B cell (primary cell): Measurements from ENCODE around the gene SPECC1. TPM values are rescaled to one million over a fixed set of nuclear protein-coding genes. Genes with fewer than 3 reads are reported as not detected.

ENCODE experiments used
- ATAC-seq: fragments of 200-7000 bp; cut with Tn5 transposase; one replicate; pipeline ENCODE4 v1.10.0; 2021; ENCODE audit warnings: low read depth, mild to moderate bottlenecking, moderate number of reproducible peaks, moderate library complexity
- CTCF ChIA-PET: fragments of 350-600 bp; sonication (Branson Sonifier 250); formaldehyde crosslinking; loops from one replicate; lab custom pipeline; 2021; ENCODE audit warnings: antibody characterized with exemption, inconsistent platforms; lab: Charles Lee
- POLR2A ChIA-PET: fragments of 350-600 bp; sonication (Branson Sonifier 250); formaldehyde crosslinking; loops from one replicate; lab custom pipeline; 2021; ENCODE audit warnings: antibody characterized with exemption; lab: Charles Lee
- DNase-seq: peaks from one replicate; pipeline ENCODE4 v3.0.0; 2013
- H2AFZ ChIP-seq: 2 replicates; pipeline ENCODE4 v1.6.1; 2012; ENCODE audit warnings: mild to moderate bottlenecking, low read depth, low read length; ENCODE audit not compliant: insufficient read depth, poor library complexity, severe bottlenecking
- H3K27ac ChIP-seq, 2 donors: 1 replicate in 1 of 2; 2 replicates in 1 of 2; pipeline ENCODE4 v1.5.1; 2012 to 2013; ENCODE audit warnings: low read length in 2 of 2, mild to moderate bottlenecking in 2 of 2, moderate library complexity in 1 of 2
- H3K27me3 ChIP-seq, 4 experiments: fragments of 200-600 bp in 1 of 4; sonication (generic) in 1 of 4; replicated peaks in 1 of 4; 1 replicate in 2 of 4; 2 replicates in 2 of 4; pipeline versions ENCODE4 v1.6.1 to v1.7.0; 2013 to 2016; ENCODE audit warnings: low read length in 3 of 4, mild to moderate bottlenecking in 2 of 4, mixed read lengths in 1 of 4, moderate library complexity in 1 of 4; ENCODE audit not compliant: insufficient read depth in 4 of 4, control insufficient read depth in 3 of 4; ENCODE audit errors: control extremely low read depth in 1 of 4
- H3K36me3 ChIP-seq, 2 experiments: replicated peaks in 1 of 2; 1 replicate in 1 of 2; 2 replicates in 1 of 2; pipeline versions ENCODE4 v1.6.1 to v1.7.1; 2013; ENCODE audit warnings: low read length in 1 of 2; ENCODE audit not compliant: insufficient read depth in 2 of 2, control insufficient read depth in 1 of 2; ENCODE audit errors: control extremely low read depth in 1 of 2, extremely low read depth in 1 of 2
- H3K4me1 ChIP-seq, 2 donors: fragments of 200-600 bp in 1 of 2; sonication (generic) in 1 of 2; 1 replicate in 1 of 2; 2 replicates in 1 of 2; pipeline versions ENCODE4 v1.5.1 to v1.6.1; 2013 to 2017; ENCODE audit warnings: low read length in 2 of 2; ENCODE audit not compliant: control insufficient read depth in 2 of 2, insufficient read depth in 2 of 2
- H3K4me2 ChIP-seq: replicated peaks from 2 replicates; pipeline ENCODE3; 2012; ENCODE audit warnings: mild to moderate bottlenecking, low read depth, low read length; ENCODE audit not compliant: poor library complexity, severe bottlenecking
- H3K4me3 ChIP-seq, 5 experiments: fragments of 200-600 bp in 1 of 5; sonication (generic) in 1 of 5; 1 replicate in 3 of 5; 2 replicates in 2 of 5; pipeline versions ENCODE4 v1.5.1 to v1.7.0; 2011 to 2016; ENCODE audit warnings: low read length in 4 of 5, mild to moderate bottlenecking in 4 of 5, low read depth in 2 of 5, control low read depth in 1 of 5, moderate library complexity in 1 of 5; ENCODE audit not compliant: insufficient read depth in 1 of 5; ENCODE audit errors: control extremely low read depth in 1 of 5, extremely low read depth in 1 of 5
- H3K79me2 ChIP-seq: fragments of 200-600 bp; sonication (generic); one replicate; pipeline ENCODE4 v1.6.0; 2016; ENCODE audit warnings: low read length; ENCODE audit not compliant: control insufficient read depth, insufficient read depth
- H3K9ac ChIP-seq: fragments of 200-600 bp; sonication (generic); 2 replicates; pipeline ENCODE4 v1.6.1; 2017; ENCODE audit warnings: mild to moderate bottlenecking, low read length, moderate library complexity
- H3K9me3 ChIP-seq, 3 donors: one replicate each; pipeline versions ENCODE4 v1.6.1 to v1.7.1; 2013; ENCODE audit warnings: low read length in 2 of 3; ENCODE audit not compliant: control insufficient read depth in 2 of 3, insufficient read depth in 1 of 3; ENCODE audit errors: control extremely low read depth in 1 of 3
- H4K20me1 ChIP-seq: 2 replicates; pipeline ENCODE4 v1.6.0; 2012; ENCODE audit warnings: mild to moderate bottlenecking, low read length; ENCODE audit not compliant: insufficient read depth, control insufficient read depth, poor library complexity, severe bottlenecking
- H3K27ac Mint-ChIP-seq: one replicate; pipeline ENCODE4 v1.8.0; 2021; ENCODE audit warnings: mixed read lengths
- H3K27me3 Mint-ChIP-seq: one replicate; pipeline ENCODE4 v1.8.0; 2021; ENCODE audit warnings: mixed read lengths
- H3K4me1 Mint-ChIP-seq: one replicate; pipeline ENCODE4 v1.8.0; 2021; ENCODE audit warnings: mixed read lengths
- H3K4me3 Mint-ChIP-seq: one replicate; pipeline ENCODE4 v1.8.0; 2021; ENCODE audit warnings: mixed read lengths
- H3K9me3 Mint-ChIP-seq: one replicate; pipeline ENCODE4 v1.8.0; 2022; ENCODE audit warnings: mixed read lengths; ENCODE audit not compliant: insufficient read depth
- EZH2 ChIP-seq: IDR thresholded peaks from 2 replicates; pipeline ENCODE4 v1.6.1; 2012; ENCODE audit warnings: borderline replicate concordance, low read depth, mild to moderate bottlenecking, moderate library complexity, low read length; ENCODE audit not compliant: insufficient read depth, poor library complexity, severe bottlenecking
- WGBS: methylation state at CpG from one replicate; pipeline ENCODE4 v1.1.5; 2013; ENCODE audit warnings: missing lambda C conversion rate; ENCODE audit not compliant: insufficient coverage; 5-methylcytosine and 5-hydroxymethylcytosine counted together
- intact Hi-C: fragments of 100-400 bp; cut with micrococcal nuclease; formaldehyde crosslinking; loops from one replicate; pipeline ENCODE4 v1.10.0; 2022
- polyA plus RNA-seq: library from polyadenylated mRNA; depleted of rRNA; stranded (reverse); fragments of >200 nt; gene quantifications from 2 replicates; pipeline ENCODE4 v1.2.3, GENCODE V29; 2012
- total RNA-seq, 2 donors: library from RNA; stranded (reverse); fragments of 120-200 nt in 1 of 2; gene quantifications; 1 replicate in 1 of 2; 2 replicates in 1 of 2; pipeline versions ENCODE4 v1.2.3 to v1.2.4, GENCODE V29; 2013 to 2022
- TF ChIP-seq, protein P1 (sequence below): fragments of 200-600 bp; IDR thresholded peaks from one replicate; pipeline ENCODE4 v1.8.0; 2022; ENCODE audit warnings: antibody characterized with exemption, mild to moderate bottlenecking

Gene SPECC1
- total and polyA plus RNA-seq, 2 donors (not counting 1 experiment from before 2014, with no cell fraction given): 4.6 to 7.4 TPM

DNA sequence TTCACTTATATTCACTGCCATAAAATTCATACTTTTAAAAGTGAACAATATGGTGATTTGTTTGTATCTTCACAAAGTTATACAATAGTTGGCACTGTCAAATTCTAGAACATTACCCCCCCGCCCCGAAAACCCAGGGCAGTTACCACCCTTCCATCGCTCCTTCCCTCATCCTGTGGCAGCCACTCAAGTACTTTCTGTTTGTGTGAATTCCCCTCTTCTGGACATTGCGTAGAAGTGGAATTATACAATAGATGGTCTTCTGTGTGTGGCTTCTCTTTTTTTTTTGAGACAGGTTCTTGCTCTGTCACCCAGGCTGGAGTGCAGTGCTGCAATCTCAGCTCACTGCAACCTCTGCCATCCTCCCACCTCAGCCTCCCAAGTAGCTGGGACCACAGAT lies 58.6 kb downstream of the SPECC1 start:
- H3K27me3 ChIP-seq: no peaks in the 10 kb centered on the region
- Mint-ChIP-seq H3K27me3 (peaks cover 9% of the 10 kb centered on the region), H3K27ac (no peak overlapping the region), H3K4me3 (no peak overlapping the region), H3K9me3 (no peaks in the 10 kb centered on the region), H3K4me1 (peaks cover 5% of the 10 kb centered on the region)
- H3K4me1 ChIP-seq: peaks cover under 1 to 2% of the 10 kb centered on the region in 2 donors
- no peaks in the 10 kb centered on the region for H3K9me3 ChIP-seq
- DNase-seq (no peak), ATAC-seq (no peak)
- H3K9ac ChIP-seq: no peak overlapping the region
- ChIA-PET POLR2A (no interaction called here), CTCF (no interaction called here)
- H2AFZ ChIP-seq: no peak overlapping the region
- no peaks in the 10 kb centered on the region for H3K36me3 ChIP-seq
- H3K27ac ChIP-seq: no peak overlapping the region
- intact Hi-C loops: no loop called here
- H3K79me2 ChIP-seq: no peaks in the 10 kb centered on the region
- H3K4me2 ChIP-seq: no peak overlapping the region
- H3K4me3 ChIP-seq: no peak overlapping the region
- TF ChIP-seq, protein P1, sequence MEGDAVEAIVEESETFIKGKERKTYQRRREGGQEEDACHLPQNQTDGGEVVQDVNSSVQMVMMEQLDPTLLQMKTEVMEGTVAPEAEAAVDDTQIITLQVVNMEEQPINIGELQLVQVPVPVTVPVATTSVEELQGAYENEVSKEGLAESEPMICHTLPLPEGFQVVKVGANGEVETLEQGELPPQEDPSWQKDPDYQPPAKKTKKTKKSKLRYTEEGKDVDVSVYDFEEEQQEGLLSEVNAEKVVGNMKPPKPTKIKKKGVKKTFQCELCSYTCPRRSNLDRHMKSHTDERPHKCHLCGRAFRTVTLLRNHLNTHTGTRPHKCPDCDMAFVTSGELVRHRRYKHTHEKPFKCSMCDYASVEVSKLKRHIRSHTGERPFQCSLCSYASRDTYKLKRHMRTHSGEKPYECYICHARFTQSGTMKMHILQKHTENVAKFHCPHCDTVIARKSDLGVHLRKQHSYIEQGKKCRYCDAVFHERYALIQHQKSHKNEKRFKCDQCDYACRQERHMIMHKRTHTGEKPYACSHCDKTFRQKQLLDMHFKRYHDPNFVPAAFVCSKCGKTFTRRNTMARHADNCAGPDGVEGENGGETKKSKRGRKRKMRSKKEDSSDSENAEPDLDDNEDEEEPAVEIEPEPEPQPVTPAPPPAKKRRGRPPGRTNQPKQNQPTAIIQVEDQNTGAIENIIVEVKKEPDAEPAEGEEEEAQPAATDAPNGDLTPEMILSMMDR: no peak
- no peak for TF ChIP-seq EZH2
- H4K20me1 ChIP-seq: no peaks in the 10 kb centered on the region
- WGBS: 100% methylated on average over 1 of the region's 4 CpGs

DNA sequence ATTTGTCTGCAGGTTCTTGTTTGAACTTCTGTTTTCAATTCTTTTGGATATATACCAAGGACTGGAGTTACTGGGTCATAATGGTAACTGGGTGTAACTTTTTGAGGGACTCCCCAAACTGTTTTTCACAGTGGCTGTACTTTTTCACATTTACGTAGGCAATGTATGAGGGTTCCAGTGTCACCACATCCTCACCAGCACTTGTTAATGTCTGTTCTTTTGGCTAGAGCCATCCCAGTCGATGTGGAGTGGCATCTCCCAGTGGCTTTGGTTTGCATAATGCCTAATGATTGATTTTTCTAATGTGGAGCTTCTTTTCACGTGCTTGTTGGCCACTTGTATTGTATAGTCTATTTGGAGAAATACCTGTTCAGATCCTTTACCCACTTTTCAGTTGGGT lies 59.3 kb downstream of the SPECC1 start:
- H3K4me3 Mint-ChIP-seq: no peak overlapping the region
- POLR2A ChIA-PET: no interaction called here
- H3K4me1 Mint-ChIP-seq: peaks cover 9% of the 10 kb centered on the region
- Histone ChIP-seq H3K36me3 (no peaks in the 10 kb centered on the region), H3K4me1 (peaks cover 8 to 9% of the 10 kb centered on the region in 2 donors), H4K20me1 (no peaks in the 10 kb centered on the region), H3K27ac (no peak overlapping the region), H3K4me2 (no peak overlapping the region), H3K27me3 (no peaks in the 10 kb centered on the region), H3K9me3 (no peaks in the 10 kb centered on the region), H3K9ac (no peak overlapping the region), H3K79me2 (no peaks in the 10 kb centered on the region), H2AFZ (no peak overlapping the region), H3K4me3 (no peak overlapping the region)
- DNase-seq: no peak
- no peak for TF ChIP-seq EZH2
- TF ChIP-seq, protein P1: no peak
- CTCF ChIA-PET: no interaction called here
- intact Hi-C loops: no loop called here
- H3K27ac Mint-ChIP-seq: no peak overlapping the region
- no peak for ATAC-seq
- no peaks in the 10 kb centered on the region for H3K9me3 Mint-ChIP-seq
- WGBS: 86% methylated on average over 2 of the region's 3 CpGs
- peaks cover 13% of the 10 kb centered on the region for H3K27me3 Mint-ChIP-seq
